NCI-H2227 (cell line): ENCODE measurements around the gene NOTCH2.

ENCODE experiments used
- DNase-seq: peaks from one replicate; lab custom pipeline; 2025; ENCODE audit not compliant: unreplicated experiment; lab: John Stamatoyannopoulos, UW

Gene NOTCH2

DNA sequence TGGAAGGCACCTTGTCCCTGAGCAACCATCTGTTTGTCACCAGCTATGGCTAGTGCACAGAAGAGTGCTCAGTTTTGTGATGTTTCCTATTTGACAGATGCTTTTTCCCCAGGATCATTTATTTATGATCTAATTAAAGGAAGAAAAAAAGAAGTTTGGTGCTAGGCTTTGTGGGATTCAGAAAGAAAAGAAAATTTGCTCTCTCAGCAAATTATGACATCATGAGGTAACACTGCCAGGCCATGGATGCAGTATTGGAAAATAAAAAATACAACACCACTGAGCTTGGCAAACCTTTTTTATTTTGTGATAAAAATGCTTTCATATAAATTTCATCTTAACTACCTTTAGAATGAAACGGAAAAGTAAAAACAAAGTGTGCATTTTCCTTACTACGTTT is 157.7 kb downstream of the NOTCH2 start:
- DNase-seq, result no peak

DNA sequence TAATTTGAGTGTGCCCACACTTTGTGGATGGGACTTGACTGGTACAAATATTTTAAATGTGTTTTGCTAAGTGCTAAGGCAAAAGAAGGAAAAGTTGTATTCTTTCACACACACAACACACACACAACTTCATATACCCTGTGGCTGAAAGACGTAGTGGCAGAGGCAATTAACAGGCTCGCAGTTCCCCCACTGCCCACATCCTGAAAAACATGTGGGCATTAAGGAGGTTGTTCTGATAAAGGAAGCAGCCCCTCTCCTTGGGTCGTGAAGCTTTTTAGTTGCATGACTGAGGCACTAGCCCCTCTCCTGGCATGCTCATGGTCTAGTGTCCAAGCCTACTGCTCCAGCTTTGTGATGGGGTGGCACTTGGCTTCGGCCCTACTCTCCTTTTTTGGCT is 158.8 kb downstream of the NOTCH2 start:
- no peak for DNase-seq

DNA sequence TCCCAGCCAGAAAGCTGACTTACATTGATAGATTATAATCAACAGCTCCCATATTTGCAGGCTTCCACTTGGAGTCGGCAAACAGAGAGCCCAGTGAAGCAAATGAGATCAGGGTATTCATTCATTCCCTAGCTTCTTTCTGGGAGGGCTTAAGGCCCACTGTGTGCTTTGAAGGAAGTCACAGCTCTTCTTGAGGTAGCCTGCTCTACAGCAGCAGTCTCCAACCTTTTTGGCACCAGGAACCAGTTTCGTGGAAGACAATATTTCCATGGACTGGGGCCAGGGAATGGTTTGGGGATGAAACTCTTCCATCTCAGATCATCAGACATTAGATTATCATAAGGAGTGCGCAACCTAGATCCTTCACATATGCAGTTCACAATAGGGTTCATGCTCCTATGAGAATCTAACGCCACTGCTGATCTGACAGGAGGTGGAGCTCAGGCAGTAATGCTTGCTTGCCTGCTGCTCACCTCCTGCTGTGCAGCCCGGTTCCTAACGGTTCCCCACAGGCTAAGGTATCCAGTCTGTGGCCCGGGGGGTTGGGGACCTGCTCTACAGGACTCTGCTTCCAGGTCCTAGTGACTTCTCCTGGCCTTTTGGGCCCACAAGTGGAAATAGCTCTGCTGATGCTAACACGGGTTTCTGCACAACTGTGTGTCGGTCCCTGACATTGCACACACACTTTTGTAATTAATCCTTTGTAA is 159.4 kb downstream of the NOTCH2 start:
- no peak for DNase-seq

DNA sequence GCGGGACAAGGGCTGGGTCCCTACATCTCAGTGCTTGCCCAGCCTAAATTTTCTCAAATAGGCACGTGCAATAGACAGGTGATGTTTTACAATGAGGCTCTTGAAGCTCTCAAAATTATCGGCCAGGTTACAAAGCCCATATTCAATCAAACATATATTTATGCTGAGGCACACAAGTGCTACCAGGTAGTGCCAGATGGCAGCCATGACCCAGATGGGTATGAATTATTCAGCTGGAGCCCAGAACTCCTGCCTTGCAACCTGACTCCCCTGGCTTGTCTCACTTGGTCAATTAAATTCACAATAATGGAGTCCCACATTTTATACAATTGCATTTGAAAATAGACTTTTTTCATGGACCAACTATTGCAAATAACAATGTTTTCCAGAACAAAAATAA is 160.8 kb downstream of the NOTCH2 start:
- DNase-seq, result no peak

DNA sequence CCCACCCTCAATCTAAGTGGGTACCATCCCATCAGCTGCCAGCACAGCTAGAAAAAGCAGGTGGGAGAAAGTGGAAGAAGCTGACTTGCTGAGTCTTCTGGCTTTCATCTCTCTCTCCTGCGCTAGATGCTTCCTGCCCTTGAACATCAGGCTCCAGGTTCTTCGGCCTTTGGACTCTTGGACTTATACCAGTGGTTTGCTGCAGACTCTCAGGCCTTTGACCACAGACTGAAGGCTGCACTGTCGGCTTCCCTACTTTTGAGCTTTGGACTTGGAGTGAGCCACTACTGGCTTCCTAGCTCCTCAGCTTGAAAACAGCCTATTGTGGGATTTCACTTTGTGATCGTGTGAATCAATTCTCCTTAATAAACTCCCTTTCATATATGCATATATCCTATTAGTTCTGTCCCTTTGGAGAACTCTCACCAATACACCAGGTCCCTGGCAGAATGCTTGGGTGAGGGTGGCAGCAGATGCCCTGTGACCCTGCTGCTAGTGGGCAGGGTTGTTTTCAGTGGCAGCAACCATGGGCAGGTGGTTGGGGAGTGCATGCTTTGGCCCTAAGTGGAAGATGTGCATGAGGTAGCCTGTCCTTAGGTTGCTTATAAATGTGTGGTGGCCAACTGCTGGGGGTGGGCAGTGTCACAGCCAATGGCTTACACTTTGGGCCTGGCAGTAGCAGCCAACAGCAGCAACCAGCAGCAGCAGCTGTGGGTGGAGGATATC is 162.4 kb downstream of the NOTCH2 start:
- DNase-seq, result no peak

DNA sequence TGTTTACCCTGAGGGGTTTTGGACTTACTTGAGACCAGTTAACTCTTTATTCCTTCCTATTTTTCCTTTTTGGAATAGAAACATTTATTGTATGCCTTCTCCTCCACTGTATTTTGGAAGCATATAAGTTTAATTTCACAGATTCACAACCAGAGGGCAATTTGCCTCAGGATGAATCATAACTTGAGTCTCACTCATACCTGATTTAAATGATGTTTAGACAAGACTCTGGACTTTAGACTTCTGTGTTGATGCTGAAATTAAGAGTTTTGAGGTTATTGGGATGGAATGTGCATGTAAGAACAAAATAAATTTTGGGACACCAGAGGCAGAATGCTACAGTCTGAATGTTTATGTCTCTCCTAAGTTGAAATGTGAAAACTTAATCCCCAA is 166.0 kb downstream of the NOTCH2 start:
- no peak for DNase-seq

DNA sequence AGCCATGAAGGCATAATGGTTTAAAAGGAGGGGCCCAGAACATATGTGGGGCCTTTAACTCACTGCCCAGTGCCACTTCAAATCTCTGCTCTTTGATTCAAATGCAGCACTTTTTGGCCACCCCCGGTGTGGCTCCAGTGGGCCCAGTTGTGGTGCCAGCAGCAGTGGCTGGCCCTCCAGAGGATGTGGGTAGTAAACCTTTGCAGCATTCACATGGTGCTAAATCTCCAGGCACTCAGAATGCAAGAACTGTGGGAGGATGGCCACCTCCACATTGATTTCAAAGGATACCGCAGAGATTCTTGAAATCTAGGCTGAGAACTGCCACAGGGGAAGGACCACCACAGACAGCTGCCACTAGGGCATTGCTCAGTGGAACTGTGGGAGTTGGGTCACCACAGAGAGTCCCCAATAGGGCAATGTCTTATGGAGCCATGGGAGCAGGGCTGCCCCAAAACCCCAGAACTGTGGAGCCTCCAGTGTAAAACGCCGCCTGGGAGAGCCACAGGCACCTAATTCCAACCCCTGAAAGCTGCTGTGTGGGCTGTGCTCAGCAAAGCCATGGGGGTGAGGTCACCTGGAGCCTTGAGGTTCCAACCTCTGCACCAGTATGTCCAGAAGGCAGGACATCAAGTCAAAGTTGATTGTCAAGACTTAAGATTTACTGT is 166.6 kb downstream of the NOTCH2 start:
- no peak for DNase-seq

DNA sequence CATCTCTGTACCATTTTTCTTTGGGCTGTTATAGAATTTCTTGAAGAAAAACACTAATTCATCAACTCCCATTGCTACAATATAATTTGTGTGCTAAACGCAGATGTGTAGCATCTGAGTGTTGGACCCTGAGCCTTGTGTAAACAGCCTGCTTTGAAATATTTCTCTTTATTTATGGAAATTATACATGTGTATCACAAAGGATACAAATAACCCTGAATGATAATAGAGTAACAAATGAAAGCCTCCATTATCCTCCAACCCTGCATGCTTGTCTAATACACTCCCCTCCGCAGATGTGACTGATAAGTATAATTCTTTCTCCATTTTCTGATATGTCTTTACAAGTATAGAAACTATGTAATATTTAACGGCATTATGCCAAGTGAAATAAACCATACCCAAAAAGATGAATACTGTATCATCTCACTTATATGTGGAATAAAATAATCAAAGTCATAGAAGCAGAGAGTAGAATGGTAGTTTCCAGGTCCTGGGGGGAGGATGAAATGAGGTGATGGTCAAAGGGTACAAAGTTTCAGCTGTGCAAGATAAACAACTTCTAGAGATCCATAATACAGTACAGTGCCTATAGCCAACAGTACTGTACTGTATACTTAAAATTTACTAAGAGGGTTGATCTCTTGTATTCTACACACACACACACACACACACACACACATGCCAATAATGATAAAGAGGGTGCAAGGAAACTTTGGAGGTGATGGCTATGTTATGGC is 170.3 kb downstream of the NOTCH2 start:
- DNase-seq, result no peak

DNA sequence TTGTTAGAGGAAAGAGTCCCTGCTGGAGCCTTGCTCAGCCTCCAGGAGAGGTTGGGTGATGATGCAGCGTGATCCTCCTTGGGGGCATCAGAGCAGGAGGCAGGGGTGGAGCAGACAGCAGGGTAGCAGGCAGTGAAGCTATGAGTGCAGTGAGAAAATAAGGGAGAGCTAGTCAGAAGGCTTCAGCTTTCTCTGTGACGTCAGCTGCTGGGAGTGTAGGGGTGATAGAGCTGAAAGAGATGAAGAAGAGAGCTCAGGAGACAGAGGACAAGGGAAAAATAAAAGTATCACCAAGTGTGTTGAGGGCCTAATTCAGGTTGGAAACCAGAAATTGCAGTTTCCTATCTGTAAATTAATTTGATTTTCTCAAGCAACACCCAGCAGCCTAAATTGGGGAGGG is 170.9 kb downstream of the NOTCH2 start:
- no peak for DNase-seq

DNA sequence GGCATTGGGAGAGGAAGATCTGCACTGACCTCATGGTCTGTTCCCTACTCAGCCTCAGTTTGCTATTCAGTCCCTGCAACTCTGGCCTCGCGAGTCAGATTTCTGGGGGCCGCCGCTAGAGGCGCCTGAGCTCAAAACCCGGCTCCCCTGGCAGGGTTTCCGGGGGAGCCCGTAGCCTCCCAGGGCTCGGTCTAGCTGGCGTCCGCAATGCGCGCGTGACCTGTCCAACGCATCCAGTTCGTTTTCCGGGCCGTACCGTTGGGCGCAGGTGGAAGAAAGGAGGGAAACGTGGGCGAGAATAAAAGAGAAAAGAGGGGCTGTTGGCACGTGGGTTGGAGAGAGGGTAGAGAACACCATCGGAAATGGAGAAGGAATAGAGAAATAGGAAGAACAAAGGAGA is 173.2 kb downstream of the NOTCH2 start, which contains the start of gene ADAM30:
ADAM30 (minus strand) TSS at position 213 of the 400 bp plus-strand sequence; CDS start at position 34, 179 bp downstream.
- DNase-seq, result no peak

DNA sequence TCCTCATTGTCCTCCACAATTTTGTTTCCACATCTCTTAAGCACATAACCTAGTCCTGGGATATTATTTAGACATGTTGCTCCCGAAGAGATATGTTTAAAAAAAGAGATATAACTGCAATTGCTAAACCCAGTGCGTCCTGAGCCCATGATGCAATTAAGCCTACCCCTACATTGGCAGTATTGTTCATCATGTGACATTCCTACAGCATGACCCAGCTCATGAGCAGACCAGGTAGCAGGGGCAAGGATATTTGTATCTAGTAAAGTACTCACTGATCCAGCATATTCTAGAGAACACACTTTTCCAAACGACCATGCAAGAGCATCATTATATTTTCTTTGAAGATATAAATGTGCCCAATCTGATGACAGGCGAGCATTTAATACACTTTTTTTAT is 174.4 kb downstream of the NOTCH2 start:
- DNase-seq, result no peak

DNA sequence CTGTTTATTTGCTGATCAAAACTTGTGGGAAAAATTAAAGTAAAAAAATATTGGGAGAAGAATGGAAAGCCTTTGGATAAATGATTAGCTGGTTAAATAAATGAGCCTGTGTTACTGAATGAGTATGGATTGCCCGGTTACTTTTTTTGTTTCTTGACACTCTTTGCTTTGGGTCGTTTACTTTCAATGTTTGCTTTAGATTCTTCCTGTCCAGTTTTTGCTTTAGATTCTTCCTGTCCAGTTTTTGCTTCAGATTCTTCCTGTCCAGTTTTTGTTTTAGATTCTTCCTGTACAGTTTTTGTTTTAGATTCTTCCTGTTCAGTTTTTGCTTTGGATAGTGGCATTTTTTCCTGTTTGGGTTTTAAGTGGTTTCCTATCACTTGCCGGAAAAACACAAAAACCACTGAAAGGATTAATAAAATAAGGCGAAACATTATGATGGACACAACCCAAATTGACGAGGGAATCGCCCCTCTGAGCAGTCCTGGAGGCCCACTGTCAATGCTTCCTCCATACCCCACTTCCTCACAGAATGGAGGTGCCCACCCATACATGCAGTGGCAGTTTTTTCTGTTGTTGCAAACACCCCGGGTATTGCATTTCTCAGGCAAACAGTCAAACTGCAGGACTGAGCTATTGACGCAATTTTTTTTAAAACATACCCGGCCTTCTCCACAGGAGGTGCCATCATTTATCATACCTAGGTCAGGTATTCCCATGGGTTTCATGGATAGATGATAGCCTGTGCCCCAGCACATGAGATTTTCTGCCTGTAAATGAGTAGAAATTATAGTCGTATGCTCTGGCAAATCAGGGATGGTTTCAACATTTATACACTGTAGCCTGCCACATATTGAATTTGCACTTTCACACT is 175.4 kb downstream of the NOTCH2 start:
- DNase-seq, result no peak

DNA sequence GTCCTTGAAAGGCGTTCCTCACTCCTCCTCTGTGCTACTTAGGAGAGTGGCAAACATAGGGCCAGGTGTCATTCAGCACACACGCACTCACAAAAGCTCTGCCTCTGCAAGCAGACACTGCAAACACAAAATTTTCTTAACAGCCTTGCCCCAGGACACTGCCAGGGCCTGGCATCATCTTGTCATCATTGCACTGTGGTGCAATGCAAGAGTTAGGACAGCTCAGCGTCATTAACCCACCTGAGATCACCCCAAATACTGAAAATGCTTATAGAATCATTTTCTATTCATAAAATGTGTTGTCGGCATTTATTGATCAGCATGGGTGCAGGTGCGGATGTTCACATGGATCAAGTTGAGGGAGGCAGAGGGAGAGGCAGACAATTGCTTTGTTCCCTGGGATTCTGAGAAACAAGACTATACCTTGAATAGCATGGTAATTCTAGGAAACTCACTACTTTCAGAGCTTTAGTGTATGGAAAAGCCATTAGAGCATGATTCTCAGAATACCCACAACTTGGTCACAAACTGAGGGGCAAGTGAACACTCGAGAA is 176.1 kb downstream of the NOTCH2 start:
- no peak for DNase-seq

DNA sequence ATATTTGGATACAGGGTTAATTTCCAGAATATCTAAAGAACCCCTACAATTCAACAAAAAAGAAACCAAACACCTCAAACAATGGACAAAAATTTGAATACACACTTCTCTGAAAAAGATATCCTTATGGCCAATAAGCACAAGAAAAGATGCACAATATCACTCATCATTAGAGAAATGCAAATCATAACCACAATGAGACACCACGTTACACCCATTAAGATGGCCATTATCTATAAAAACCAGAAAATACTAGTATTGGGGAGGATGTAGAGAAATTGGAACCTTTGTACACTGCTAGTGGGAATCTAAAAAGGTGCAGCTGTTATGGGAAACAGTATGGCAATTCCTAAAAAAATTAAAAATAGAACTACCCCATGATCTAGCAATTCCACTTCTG is 178.1 kb downstream of the NOTCH2 start:
- no peak for DNase-seq

DNA sequence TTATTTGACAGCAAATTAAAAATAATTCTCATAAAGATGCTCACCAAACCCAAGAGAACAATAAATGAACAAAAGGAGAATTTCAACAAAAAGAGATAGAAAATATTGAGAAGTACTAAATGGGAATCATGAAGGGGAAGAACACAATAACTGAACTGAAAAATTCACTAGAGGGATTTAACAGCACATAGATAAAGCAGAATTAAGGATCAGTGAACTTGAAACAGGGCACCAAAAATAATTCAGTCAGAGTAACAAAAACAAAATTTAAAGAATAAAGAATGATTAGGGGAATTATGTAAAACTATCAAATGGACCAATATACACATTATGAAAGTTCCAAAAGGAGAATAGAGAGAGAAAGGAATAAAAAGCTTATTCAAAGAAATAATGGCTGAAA is 181.0 kb downstream of the NOTCH2 start:
- DNase-seq, result no peak

DNA sequence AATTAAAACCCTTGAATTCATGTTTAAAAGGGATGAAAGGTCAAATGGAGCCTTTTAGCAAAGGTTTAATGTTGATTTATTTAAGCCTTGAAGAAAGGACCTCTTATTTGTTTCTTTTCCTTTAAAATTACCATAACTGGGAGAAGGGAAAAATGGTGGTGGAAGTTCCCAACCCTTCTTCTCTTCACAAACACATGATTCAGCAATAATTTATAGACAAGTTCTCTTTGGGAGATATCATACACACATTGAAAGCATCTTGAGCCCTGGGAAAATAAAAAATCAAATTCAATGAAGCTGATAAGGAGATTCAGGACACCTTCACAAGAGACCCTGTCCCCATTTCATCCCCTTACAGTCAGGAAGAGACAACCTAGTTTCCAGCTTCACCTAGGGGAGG is 182.0 kb downstream of the NOTCH2 start:
- DNase-seq, result no peak

DNA sequence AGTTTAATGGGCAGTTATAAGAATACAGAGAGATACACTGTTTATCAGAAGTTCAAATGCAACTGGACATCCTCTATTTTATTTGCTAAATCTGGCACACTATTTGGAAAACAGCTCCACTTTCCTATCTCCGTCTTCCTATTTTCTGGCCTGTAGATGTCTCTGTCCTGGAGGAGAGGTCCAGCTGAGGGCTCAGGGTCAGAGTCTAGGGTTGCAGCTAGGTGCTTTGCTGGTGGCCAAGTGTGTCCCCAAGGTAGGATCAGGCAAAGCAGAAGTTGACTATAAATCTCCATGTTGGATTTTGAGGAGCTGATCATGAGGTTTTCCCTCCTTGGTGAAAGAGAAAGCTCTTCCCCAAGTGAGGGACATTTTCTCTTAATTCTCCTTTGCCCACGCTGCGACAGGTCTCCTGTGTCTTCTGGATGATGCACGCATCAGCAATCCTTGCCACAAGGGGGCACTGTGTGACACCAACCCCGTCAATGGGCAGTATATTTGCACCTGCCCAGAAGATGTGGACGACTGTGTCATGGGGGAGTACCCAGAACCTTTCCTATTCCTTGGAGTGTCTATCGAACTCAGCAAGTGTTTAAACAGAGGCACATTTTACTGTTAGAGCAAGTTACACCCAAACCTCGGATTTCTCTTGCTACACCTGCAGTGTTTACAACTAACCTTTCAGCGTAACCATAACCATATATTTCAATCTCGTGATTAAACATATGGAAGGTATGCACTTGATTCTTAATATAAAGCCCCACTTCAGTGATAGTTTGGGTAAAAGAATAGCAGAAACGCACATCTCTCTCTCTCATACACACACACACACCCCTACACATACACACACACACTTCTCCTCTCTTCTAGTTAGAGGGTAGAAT is 183.3 kb downstream of the NOTCH2 start:
- no peak for DNase-seq

DNA sequence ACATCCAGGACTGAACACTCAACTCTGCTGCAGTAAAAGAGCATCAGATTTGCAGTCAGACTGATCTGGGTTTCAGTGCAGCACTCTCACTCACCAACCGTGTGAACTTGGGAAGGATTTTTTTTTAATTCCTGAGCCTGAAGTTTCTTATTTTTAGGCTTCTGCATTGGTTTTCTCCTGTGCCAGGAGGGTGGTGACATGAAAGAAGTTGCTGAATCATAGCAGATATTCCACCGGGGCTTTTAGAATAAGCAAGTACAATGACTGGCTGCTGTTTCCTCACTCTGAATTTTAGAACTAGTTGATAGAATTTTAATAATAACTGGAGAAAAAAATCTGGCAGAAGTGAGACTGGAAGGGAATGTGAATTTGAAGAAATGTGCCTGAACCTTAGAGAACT is 184.8 kb downstream of the NOTCH2 start:
- no peak for DNase-seq

DNA sequence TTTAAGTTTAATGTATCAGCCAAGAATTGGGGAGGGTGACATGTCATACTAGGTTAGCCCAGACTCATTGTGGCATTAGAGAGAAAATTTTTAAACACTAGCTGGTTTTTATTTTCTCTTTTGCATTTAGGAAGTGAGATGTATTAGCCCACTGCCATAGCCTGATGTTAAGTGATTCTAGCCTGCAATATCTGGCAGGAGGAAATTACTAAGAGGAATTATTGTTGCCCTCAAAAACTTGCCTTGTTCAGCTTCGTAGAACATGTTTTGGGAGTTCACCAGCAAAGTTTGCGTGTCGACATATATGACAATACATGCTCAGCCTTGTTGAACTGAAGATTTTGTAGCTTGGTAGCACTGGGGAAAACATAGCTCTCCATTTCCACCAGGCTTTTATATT is 185.6 kb downstream of the NOTCH2 start:
- no peak for DNase-seq
